ENCODE results near the gene DNAI2.

DNAI2 gene

DNA sequence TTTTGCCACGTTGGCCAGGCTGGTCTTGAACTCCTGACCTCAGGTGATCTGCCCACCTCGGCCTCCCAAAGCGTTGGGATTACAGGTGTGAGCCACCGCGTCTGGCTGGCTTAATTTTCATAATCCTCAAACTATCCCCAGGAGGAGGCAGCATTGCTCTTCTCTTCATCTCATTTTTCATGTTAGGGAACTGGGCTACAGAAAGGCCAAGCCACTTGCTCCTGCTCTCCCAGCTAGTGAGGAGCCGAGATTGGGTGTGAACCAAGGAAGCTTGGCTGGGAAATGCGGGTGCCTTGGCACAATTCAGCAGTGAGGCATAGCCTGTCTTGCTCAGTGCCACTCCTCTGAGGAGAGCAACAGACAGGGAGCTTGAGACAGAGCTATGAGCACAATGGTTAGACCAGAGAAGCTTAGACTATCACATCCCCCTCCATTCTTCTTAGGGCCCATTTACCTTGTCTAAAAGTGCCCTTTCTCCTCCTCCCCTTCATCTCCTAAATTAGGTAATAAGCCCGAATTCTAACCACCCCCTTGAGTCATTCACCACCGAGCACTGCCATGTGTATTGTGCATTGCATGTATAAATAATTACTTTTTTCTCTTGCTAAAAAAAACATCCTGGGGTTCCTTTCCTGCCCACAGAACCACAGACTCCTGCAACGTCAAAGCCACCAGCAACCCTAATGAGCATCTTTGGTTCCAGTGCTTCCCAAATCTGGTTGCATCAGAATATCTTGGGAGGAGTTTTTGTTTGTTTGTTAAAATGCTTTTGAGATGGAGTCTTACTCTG is 32.0 kb downstream of the DNAI2 start:
- DNase-seq (ENCODE audit: low spot score): no peak

DNA sequence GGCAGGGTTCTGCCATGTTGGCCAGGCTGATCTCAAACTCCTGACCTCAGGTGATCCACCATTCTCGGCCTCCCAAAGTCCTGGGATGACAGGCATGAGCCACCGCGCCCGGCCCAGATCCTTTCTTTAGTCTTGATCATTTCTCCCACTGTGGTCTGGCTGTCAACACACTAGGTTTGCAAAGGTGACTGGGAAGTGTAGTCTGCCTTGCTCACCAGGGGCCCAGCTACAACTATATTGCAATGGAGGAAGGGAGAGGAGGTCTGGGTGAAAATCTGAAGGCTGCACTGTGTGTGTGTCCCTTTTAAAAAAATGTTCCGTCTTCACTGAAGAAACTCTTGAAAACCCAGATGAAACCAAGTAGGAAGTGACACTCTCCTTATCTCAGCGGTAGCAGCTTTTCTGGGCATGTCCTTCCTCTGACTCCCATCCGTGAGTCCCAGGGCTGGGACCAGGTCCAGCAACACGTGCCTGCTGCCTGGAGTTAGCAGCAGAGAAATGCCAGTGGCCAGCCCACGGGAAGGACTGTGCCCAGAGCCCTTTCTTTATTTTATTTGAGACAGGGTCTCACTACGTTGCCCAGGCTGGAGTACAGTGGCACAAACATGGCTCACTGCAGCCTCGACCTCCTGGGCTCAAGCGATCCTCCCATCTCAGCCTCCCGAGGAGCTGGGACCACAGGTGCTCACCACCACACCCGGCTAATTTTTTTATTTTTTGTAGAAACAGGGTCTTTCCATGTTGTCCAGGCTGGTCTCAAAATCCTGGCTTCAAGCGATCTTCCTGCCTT is 34.1 kb downstream of the DNAI2 start:
- no peak for DNase-seq (ENCODE audit: low spot score)

DNA sequence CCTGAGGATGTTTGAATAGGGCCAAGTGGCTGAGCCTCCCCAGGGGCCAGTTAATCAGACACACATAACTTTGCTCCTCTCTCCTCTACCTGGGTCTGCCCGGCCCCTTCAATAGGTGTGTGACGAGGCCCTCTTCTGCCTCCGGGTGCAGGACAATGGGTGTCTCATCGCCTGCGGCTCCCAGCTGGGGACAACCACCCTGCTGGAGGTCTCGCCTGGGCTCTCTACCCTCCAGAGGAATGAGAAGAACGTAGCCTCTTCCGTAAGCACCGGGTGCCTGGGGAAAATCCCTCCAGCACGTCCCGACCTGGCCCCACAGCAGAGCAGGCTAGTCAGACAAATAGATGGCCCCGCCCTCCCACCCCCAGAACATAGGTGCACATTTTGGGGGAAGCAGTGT is 35.9 kb downstream of the DNAI2 start:
- no peak for DNase-seq (ENCODE audit: low spot score)

DNA sequence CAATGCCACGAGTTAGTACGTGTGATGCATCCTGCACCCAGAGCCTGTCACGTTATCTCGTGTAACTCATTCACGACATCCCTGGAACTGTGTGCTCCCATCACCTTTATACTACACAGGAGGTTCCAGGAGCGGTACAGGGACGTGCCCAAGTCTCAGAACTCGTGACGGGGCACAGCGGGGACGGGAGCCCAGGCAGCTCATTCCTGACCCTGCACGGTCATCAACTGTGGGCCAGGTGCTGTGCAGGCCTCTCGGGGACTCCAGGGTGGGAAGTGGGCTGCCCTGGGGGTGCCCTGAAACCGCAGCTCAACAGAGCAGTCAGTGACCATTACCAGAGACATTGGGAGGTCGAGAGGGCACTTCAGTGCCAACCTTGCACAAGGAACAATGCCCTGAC is 40.8 kb downstream of the DNAI2 start:
- DNase-seq (ENCODE audit: low spot score): no peak

DNA sequence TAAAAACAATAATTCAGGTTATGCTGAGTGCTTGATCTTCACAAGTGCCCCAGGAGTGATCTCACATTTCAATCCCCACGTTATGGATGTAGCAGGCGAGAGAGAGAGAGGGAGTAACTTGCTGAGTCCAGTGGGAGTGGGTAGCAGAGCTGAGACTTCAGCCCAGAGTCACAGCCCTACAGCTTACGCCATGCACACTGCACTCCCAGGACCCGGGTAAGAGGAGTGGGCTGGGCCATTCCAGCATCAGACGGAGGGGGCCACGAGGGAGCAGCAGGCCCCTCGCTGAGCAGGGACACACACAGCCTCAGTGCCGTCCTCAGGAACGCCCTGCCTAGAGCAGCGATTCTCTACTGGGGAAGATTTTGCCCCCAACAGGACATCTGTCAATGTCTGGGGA is 42.2 kb downstream of the DNAI2 start:
- DNase-seq (ENCODE audit: low spot score): no peak

DNA sequence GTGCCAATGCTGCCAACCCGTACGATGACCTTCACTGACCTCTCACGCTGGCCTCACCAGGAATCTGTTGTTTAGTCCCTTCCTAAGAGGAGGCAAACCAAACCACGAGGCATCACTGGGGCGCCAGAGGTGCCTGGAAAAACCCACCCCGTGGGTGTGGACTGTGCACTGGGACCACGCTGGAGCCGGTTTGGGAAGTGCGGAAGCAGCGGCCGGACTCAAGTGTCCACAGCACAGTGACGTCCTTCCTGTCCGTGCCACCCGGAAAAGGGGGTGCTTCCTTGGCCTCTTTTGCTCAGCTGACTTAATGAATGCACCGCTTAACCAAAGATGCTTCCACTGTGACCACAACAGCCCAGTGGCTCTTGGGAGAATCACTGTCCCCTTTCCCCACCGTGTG is 43.0 kb downstream of the DNAI2 start:
- DNase-seq (ENCODE audit: low spot score): no peak

DNA sequence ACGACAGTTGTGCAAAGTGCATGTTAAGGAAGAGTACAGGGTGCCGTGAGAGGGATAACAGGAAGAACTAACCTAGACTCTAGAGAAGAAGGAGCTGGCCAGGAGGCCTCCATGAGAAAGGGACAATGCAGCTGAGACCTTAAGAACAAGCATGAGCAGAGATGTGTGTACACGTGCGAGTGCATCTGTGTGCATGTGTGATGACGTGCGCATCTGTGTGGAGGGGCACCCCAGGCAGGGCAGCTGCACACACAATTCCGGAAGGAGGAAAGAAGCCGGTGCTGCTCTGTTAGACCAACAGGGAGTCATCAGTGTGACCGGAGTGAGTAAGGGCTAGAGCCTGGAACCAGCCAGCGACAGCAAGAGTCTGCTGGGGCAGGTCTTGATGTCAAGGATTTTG is 44.4 kb downstream of the DNAI2 start:
- DNase-seq (ENCODE audit: low spot score): no peak

DNA sequence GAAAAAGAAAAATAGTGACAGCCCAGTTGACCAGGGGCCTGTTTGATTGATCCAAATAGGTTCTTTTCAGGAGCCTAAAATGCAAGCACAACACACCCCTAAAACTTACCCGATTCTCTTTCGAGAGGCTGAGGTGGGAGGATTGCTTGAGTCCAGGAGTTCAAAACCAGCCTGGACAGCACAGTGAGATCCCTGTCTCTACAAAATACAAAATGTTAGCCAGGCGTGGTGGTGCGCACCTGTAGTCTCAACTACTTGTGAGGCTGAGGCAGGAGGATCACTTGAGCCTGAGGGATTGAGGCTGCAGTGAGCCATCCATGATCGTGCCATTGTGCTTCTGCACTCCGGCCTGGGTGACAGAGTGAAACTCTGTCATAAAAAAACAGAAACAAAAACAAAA is 50.5 kb downstream of the DNAI2 start:
- DNase-seq (ENCODE audit: low spot score): no peak

DNA sequence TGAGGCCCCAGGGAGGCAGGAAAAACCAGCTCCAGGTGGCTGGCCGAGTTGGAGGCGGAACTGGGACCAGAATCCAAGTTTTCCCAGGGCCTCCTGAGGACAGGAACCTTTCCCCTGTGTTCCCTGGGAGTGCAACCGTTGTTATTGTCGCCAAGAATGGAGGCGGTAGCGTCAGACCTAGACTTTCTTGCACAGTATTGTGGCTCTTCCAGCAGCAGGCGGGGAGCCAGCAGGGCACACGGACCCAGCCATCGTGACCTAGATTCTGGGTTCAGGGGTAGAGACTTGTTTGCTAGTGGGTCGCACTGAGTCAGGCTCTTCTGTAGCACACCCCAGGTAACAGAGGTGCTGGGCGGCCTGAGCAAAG is 51.3 kb downstream of the DNAI2 start:
- DNase-seq (ENCODE audit: low spot score): no peak

DNA sequence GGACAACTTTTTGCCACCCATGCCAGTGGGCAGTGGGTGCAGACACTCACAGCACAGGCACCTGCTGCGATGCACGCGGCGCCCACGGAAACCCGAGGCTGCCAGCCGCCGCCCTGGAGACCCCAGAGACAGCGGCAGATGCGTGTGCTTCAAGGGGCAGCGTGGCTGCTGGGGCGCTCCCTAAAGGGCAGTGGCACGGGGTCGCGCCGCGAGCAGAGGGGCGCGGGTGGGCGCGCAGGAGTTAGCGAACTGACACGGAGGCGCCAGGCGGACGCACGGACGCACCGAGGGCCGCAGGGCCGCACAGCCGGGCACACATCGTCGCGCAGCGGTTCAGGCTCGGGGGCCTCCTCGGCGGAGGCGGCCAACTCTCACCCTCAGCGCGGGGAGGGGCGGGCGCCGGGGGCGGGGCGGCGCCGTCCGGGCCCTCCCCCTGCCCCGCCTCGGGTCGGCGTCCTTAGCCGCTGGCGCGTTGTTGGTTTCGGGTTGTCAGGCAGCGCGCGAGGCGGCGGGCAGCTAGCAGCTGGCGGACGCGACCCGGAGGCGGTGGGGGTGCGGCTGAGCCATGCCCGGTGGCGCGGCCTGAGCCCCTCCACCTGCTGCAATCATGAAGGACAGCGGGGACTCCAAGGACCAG is 51.8 kb downstream of the DNAI2 start, which contains the start of gene KIF19:
Gene KIF19 (plus strand): TSS at position 484 of the 637 bp plus-strand sequence. CDS start 124 bp downstream, at position 608.
- no peak for DNase-seq (ENCODE audit: low spot score)

DNA sequence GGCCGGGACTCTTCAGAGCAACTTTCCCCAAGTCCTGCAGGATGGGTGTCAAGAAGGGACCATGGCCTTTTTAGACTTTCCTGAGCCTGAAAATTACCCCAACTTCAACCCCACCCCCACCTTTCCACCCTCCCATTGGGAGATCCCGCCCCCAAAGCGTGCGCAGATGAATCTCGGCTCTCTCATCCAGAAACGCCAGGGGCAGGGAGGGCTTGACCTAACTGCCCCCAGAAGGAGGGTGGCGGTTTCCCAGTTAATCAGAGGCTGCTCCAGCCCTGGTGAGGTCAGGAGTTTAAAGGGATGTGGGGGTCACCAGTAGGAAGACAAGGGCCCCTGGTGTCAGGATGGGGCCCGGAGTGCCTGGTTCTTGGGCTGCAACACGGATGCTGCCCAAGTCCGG is 52.5 kb downstream of the DNAI2 start:
- DNase-seq (ENCODE audit: low spot score): no peak

DNA sequence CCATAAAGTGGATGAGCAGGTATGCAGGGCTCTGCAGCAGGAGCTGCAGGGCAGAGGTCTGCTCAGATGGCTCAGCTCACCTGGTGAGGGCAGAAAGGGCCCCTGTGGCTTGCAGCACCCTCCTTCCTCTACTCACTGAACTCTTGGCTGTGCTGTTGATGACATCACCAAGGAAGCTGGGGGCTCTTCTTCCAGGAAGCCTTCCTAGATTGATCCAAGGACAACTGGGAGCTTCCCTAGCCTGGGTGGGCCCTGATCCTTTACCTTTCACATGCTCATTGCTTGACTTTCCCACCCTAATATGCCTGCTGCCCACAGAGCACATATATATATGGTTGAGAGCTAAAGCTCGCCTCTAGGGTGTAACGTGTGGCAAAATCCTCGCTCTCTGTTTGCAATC is 54.5 kb downstream of the DNAI2 start:
- no peak for DNase-seq (ENCODE audit: low spot score)

DNA sequence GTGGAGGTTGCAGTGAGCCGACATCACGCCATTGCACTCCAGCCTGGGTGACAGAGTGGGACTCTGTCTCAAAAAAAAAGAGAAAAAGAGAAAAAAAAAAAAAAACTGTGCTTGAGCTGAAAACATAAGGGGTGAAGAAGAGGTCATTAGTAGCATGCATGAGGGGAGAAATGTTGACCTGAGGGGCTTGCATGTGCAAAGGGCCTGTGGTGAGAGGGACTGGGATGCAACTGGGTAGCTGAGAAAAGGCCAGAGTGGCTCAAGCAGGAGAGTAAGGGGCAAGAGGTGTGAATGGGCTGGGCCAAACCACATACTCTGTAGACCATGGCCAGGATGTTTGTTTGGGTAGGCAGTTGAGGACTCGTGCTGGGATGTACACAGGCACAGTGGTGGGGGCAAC is 55.3 kb downstream of the DNAI2 start:
- no peak for DNase-seq (ENCODE audit: low spot score)

DNA sequence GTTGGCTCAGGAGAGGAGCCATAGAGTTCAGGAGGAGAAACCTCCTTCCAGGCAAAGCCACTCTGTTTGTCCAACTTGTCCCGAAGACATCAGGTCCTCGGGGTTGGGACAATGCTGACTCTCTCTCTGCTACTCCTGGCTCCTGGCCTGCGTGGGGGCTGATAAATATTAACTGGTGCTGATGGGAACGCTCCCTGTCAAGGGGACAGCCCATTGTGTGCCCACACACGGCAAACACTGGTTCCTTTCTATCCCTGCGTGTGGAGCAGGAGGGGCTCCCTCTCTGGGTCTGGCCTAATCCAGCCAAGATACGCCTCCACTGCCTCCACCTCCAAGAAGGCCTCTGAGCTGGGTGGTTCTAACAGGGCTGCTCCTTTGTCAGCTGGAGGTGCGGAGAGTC is 56.4 kb downstream of the DNAI2 start:
- no peak for DNase-seq (ENCODE audit: low spot score)

DNA sequence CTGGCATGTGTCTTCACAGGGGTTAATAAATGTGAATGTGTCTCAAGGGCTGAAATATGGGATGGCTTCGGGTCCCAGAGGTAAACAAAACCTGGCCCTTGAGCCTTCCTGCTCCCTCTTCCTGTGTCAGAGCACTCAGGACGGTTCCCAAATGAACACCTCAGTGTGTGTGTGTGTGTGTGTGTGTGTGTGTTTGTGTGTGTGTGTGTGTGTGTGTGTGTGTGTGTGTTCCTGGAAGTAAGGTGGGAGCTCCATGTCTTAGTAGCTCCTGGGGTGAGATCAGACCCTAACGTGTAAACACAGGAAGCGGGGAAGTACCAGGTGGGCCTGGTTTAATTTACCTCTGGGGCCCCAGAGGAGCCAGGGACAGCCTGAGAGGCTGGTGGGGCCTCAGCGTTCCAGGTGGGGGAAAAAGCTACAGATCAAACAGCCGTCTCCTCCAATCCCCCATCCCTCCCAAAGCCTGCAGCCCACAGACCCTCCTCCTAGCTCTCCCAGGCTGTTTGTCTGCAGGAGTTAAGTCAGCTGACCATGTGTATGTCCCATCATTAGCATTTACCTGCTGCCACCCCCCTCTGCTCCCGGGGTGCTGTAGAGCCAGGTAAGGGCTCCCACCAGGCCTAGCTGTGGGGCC is 58.1 kb downstream of the DNAI2 start:
- DNase-seq (ENCODE audit: low spot score): no peak

DNA sequence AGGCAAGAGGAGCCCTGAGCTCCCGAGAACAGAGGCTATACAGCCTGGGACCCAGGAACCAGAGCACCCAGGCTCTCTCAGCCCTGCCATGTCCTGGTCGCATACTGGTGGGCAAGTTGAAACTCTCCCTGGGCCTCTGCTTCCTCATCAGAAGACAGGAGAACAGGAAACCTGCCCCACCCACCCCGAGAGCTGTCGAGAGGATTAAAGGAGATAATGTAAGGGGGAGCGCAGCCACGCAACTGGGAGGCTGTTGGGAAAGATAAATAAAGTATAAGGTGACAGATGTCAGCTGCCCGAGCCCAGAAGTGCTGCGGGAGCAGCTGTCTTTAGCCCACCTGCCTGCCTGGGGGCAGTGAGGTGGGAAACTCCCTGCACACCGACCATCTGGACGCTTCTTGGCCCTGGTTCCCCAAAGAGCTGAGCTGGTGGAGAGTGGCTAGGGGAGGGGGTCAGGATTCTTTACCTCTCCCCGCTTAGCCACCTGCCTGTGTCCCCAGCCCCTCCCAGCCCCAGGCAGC is 58.8 kb downstream of the DNAI2 start:
- DNase-seq (ENCODE audit: low spot score): no peak

DNA sequence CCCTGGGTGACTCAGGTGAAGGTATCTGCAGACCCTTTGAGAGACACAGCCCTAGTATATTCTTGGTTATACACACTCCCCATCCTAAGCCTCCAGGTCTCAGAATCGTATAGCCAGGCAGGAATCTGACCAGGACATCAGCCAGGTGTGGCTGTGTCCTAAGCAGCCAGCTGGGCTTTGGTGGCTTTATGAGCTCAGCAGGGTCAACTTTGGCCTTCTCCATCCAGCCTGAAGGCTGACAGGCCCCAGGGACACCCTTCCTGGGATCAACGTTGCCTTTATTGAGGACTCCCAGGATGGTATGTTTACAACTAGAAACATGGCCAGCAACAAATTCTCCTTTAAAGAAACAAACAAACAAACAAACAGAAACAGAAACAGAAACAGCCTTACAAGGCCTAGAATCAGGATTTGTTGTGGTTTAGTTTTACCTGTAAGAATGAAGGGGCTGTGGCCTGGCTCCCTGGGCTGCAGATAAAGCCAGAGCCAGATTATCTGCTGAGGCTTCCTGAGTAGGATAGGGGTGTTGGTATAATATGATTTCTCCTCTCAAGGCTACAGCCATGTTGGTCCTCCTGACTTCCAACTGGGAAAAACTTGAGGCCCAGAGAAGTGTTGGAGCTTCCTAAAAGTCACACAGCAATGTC is 60.5 kb downstream of the DNAI2 start:
- DNase-seq (ENCODE audit: low spot score): no peak

DNA sequence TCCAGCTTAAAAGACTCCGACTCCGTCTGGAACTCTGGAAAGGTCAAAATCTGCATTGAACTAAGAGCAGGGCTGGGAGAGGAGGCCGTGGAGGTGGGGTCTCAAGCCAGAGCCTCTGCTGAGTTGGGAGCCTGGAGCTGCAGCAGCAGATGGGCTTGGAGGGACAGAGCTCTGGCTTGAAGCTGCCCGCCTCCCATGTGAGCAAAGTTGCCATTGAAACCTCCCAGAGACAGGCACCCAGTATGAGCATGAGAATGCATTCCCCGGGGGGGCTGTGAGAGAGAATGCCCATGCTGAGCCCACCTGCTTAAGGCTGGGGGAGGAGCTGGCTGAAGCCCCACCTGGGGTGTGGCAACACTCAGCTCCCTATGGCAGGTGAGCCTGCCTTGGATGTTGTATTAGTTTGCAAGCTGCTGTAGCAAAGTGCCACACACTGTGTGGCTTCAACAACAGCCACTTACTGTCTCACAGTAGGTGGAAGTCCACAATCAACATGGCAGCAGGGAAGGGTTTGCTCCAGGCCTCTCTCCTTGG is 61.6 kb downstream of the DNAI2 start:
- DNase-seq (ENCODE audit: low spot score): no peak

DNA sequence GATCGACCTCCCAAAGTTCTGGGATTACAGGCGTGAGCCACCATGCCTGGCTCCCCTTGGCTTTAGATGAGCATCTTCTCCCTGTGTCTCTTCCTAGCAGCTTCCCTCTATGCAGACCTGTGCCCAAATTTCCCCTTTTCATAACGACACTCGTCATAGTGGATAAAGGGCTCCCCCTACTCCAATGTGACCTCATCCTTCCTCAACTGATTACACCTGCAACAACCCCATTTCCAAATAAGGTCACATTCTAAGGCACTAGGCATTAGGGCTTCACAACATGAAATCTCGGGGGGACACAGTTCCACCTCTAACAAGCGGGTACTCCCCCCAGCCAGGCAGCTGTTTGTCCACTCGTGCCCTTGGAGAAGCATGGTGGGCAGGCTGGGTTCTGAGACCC is 62.3 kb downstream of the DNAI2 start:
- DNase-seq (ENCODE audit: low spot score): no peak

DNA sequence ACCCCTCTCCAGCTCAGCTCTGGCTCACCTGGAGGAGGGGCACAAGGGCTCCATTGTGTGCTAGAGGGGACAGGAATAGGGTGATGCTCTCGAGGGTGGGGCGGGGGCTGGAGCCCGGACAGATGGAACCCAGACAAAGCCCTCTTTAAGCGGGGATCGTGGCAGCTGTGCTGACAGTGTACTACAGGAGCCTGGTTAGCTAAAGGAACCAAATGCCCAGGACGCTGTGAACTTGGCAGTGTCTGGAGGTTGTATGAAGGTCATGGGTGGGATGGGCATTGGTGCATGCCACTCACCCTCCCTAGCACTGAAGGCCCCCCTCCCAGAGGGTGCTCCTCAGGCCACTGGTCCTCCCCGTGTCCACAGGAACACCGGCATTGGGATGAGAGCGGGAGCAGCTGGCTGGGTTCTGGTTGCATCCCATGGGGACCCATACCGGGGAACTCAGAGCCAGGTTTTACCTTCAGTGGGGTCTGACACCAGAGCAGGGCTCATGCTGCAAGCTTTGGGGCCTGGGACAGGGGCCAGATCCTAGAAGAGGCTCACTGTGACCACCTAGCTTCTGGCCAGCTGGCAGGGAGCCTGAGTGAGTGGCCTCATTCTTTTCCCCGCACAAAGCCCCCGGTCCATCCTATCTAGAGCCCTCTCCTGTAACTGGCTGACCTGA is 63.9 kb downstream of the DNAI2 start:
- no peak for DNase-seq (ENCODE audit: low spot score)

Data from LoVo (cell line).